HG03565 (cell line): ENCODE data around the gene RSL1D1.
"Not testable (repeated sequence)": the region's sequence is repeated elsewhere in the genome, so short reads cannot be mapped to it uniquely, and the experiment has no call there.

Experiments used
- ATAC-seq: cut with Tn5 transposase; IDR thresholded peaks from one replicate; pipeline ENCODE4 v1.9.1; 2021; ENCODE audit warnings: mild to moderate bottlenecking, moderate library complexity; ENCODE audit not compliant: unreplicated experiment

RSL1D1 gene

GRCh38 chr16:11799509-11800381, 51.6 kb downstream of the RSL1D1 start:
- no peak for ATAC-seq

DNA sequence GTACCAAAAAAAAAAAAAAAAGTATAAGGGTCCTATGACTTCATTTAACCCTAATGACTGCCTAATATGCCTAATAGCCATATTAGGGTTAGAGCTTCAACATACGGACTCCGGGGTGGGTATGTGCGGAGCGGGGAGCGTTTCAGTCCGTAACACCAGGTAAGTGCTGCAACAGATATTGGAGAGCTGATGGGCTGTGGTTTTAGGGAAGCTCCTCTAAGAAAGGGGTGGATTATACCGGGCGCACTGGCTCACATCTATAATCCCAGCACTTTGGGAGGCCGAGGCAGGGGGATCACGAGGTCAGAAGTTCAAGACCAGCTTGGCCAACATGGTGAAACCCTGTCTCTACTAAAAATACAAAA, 52.3 kb downstream of the RSL1D1 start:
- ATAC-seq, result no peak

DNA sequence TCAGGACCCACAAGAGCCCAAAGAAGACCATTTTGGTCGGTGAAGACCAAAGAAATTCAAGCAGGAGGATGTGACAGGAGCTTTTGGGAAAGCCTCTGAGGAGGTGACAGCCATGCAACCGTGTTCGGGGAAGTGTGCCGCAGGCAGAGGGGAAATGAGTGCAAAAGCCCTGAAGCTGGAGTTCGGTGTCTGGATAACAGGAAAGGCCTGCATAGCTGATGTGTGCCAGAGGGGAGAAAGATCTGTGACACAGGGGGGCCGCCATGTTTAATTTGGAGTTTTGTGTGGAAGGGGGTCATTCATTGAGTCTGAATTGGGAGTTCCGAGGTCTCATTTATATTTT, 53.4 kb downstream of the RSL1D1 start:
- no peak for ATAC-seq

DNA sequence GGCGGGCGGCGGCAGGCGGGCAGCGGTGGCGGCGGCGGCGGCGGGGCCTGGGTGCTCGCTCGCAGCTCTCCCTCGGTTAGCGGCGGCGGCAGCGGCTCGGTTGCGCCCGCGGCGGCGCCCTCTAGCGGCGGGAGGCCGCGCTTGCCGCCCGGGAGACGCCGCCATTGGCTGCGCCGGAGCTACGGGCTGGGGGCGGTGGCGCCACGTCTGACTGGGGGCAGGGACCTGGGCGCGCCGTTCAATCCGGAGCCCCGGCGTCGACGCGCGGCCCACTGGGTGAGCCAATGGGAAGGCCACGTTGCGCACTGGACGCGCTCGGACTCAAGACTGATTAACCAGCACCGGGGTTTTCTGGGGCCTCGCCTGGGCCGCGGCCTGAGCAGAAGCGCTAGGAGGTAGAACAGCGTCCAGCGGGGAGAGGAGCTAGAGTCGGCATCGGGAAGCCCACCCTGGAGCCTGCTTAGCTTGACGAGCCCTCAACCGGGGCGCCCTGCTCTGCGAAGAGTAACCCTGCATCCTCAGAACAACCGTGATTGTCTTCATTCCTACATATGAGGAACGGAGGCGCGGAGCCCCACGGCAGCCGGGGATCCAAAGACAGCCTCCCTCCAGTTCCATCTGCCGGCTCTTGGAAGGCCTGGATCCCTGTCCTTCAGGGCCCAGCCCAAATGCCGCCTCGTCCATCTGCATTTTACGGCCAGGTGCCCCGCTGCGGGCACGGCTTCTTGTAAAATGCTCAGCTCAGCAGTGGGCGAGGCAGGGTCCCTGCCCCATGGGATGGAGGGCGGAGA, 54.0 kb downstream of the RSL1D1 start, which contains the start of gene ZC3H7A:
ZC3H7A (minus strand) TSS at position 93 of the 791 bp plus-strand sequence. CDS start 14,904 bp downstream, outside the sequence.
- ATAC-seq, result peak; percentile 85

DNA sequence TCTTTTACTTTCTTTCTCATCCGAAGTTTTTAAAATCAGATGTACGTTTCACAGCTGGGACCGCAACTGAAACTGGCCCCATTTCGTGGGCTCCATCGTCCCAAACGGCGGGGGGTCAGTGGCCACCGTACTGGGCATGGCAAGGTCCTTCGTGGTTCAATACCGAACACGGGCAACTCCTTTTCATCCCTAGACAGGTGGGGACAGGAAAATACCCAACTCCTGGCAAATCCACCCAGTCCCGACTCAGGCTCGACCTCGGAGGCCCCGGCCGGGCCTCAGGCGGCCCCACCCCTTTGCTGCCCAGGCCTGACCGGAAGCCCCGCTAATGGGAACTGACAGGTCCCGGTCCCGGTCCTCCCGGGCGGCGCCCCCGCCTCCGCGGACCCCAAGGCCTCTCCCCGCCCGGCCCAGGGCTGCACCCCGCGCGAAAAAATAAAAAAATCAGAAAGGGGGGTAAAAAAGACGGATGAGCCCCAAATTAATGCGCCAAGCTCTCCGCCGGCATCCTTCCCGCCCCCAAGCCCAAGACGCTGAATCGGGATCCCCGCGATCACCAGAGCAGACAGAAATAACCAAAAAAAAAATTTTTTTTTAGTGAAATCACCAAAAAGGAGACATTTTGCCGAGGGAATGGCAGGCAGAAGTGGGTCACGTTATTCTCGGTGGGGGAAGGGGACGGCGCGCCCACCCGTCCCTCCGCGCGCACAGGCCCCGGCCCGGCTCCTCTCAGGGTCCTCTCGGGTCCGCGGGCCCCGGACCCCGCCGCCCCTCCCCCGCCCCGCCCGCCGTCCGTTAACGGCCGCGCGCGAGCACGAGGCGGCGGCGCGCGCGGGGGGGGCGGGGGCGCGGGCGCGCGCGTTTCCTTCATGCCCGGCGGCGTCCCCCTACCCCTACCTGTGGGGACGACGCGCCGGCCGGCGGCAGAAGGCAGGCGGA, 54.8 kb downstream of the RSL1D1 start:
- ATAC-seq, result peak; percentile 7

- no peak for ATAC-seq
Observed at GRCh38 chr16:11795887-11796226, 55.5 kb downstream of the RSL1D1 start.

DNA sequence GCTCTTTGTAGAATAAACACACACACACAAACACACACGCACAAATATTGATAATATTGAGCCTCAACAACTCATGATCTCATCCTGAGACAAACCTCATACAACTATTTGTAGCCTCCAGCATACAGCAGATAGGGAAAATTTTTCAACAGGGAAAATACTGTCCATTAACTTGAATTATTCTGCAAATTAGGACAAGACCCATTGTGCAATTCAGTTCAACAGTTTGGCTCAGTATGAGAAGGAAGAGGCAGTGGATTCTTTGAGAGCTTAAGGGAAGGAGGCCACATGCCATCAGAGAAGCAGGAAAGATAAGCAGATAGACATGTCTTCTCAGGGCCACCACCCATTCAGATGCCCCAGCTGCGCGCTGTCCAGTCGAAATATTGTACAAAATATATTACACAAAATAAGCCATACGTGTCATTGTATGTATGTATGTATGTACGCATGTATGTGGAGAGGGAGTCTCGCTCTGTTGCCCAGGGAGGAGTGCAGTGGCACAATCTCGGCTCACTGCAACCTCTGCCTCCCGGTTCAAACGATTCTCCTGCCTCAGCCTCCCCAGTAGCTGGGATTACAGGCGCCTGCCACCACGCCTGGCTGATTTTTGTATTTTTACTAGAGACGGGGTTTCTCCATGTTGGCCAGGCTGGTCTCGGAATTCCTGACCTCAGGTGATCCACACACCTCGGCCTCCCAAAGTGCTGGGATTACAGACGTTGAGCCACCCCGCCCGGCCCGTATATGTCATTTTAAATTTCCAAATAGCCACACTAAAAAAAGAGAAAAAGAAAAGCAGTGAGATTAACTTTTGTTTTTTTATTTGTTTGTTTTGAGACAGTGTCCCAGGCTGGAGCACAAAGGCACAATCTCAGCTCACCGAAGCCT, 56.1 kb downstream of the RSL1D1 start:
- ATAC-seq, result no peak

GRCh38 chr16:11794447-11794846, 56.9 kb downstream of the RSL1D1 start:
- no peak for ATAC-seq

- no peak for ATAC-seq
Observed at GRCh38 chr16:11793840-11794239, 57.5 kb downstream of the RSL1D1 start.

GRCh38 chr16:11792410-11793241, 58.7 kb downstream of the RSL1D1 start:
- ATAC-seq, result no peak

GRCh38 chr16:11791144-11791828, 60.1 kb downstream of the RSL1D1 start:
- no peak for ATAC-seq

GRCh38 chr16:11788914-11789313, 62.4 kb downstream of the RSL1D1 start:
- ATAC-seq, result no peak

- not testable (repeated sequence) for ATAC-seq
Observed at GRCh38 chr16:11784980-11785599, 66.3 kb downstream of the RSL1D1 start.

DNA sequence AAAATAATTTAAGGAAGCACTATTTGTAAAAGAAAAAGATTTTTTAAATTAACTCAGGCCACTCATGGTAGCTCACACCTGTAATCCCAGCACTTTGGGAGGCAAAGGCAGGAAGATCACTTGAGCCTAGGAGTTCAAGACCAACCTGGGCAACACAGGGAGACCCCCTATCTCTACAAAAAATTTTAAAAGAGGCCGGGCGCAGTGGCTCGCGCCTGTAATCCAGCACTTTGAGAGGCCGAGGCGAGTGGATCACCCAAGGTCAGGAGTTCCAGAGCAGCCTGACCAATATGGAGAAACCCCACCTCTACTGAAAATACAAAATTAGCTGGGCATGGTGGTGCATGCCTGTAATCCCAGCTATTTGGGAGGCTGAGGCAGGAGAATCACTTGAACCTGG, 67.0 kb downstream of the RSL1D1 start:
- ATAC-seq, result not testable (repeated sequence)

DNA sequence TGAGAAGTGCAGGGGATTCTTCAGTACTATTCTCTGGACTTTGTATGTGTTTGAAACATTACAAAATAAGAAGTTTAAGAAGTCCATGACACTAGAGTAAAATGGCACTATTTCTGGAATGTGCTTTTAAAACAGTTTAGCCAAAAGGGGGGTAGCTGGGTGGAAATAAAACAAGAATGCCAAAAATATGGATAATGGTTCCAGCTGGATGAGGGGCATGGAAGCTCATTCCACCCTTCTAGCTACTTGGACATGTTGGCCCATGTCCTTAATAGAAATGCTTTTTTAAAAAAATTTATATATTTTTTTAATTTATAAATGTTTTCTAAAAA, 67.3 kb downstream of the RSL1D1 start:
- no peak for ATAC-seq
